IgD-negative memory B cell (primary cell): ENCODE data around the gene HSD3B7. TPM values are rescaled to one million over a fixed set of nuclear protein-coding genes. Genes with fewer than 3 reads are reported as not detected.
A peak's percentile ranks its signal among the peaks of the same experiment; 100 is the strongest.

Experiments
- H3K27ac Mint-ChIP-seq, 3 donors: one replicate each; pipeline ENCODE4 v1.8.0; 2020 to 2022; ENCODE audit warnings: mild to moderate bottlenecking in 3 of 3, mixed read lengths in 3 of 3, moderate library complexity in 1 of 3
- H3K27me3 Mint-ChIP-seq: one replicate; pipeline ENCODE4 v1.8.0; 2021; ENCODE audit warnings: mixed read lengths
- H3K36me3 Mint-ChIP-seq: one replicate; pipeline ENCODE4 v1.8.0; 2020; ENCODE audit warnings: mild to moderate bottlenecking, mixed read lengths
- H3K4me1 Mint-ChIP-seq, 3 donors: one replicate each; pipeline ENCODE4 v1.8.0; 2020 to 2022; ENCODE audit warnings: mixed read lengths in 3 of 3, mild to moderate bottlenecking in 1 of 3
- H3K4me3 Mint-ChIP-seq, 4 donors: one replicate each; pipeline ENCODE4 v1.8.0; 2020 to 2022; ENCODE audit warnings: mild to moderate bottlenecking in 4 of 4, mixed read lengths in 4 of 4, moderate library complexity in 3 of 4
- H3K9me3 Mint-ChIP-seq, 3 donors: one replicate each; pipeline ENCODE4 v1.8.0; 2020 to 2021; ENCODE audit warnings: mixed read lengths in 3 of 3, mild to moderate bottlenecking in 1 of 3
- polyA plus RNA-seq: library from polyadenylated mRNA; unstranded; fragments of 300-500 nt; fragmentation: Illumina TruSeq; gene quantifications from one replicate; pipeline ENCODE4 v1.2.3, GENCODE V29; 2021

The HSD3B7 gene
- polyA plus RNA-seq, 1 donor from 2014 or later: not detected

DNA sequence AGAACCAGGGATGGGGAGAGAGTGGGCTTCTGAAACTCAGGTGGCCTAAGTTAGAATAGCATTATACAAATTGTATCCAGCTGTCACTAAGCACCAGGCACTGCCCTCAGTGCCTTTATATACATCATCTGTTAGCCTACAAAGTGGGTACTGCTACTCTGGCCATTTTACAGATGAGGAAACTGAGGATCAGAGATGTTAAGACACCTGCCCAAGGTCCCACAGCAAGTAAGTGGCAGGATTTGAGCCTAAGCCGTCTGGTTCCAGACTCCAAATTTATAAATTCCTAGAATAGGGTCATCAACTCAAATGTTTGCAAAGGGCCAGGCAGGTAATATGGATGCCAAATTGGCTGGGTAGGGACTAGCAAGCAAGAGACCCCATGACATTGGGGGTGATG, 33.8 kb upstream of the HSD3B7 start:
- Mint-ChIP-seq H3K4me1 (peaks cover 14 to 16% (median 15%) of the 10 kb centered on the region in 3 donors), H3K27ac (peak overlapping the region in 1 of 3 donors; percentile 74), H3K27me3 (no peaks in the 10 kb centered on the region), H3K36me3 (peaks cover 2% of the 10 kb centered on the region), H3K4me3 (peak overlapping the region in 1 of 4 donors; percentile 99), H3K9me3 (no peaks in the 10 kb centered on the region)

- Mint-ChIP-seq H3K27me3 (no peaks in the 10 kb centered on the region), H3K4me1 (peaks cover 14 to 16% (median 15%) of the 10 kb centered on the region in 3 donors), H3K9me3 (no peaks in the 10 kb centered on the region), H3K36me3 (no peaks in the 10 kb centered on the region), H3K27ac (peak overlapping the region in 1 of 3 donors; percentile 74), H3K4me3 (peak overlapping the region in 2 of 4 donors; percentile 53 to 99)
These were observed 33.3 kb upstream of the HSD3B7 start for GRCh38 chr16:30951750-30952149.

- H3K27me3 Mint-ChIP-seq: no peaks in the 10 kb centered on the region
- H3K4me1 Mint-ChIP-seq: peaks cover 15 to 21% (median 19%) of the 10 kb centered on the region in 3 donors
- H3K27ac Mint-ChIP-seq: peak overlapping the region in 2 of 3 donors; percentile 8 to 100
These were observed 31.9 kb upstream of the HSD3B7 start for GRCh38 chr16:30953111-30953510.

GRCh38 chr16:30953511-30954124, 31.4 kb upstream of the HSD3B7 start:
- Mint-ChIP-seq H3K27ac (peak overlapping the region in 2 of 3 donors; percentile 8 to 100), H3K27me3 (no peaks in the 10 kb centered on the region), H3K9me3 (no peaks in the 10 kb centered on the region), H3K4me1 (peaks cover 18 to 21% (median 18%) of the 10 kb centered on the region in 3 donors), H3K4me3 (peak overlapping the region in 1 of 4 donors; percentile 95), H3K36me3 (no peaks in the 10 kb centered on the region)

More at GRCh38 chr16:30953111-30953510, 31.9 kb upstream of the HSD3B7 start:
- Mint-ChIP-seq H3K9me3 (no peaks in the 10 kb centered on the region), H3K4me3 (peak overlapping the region in 1 of 4 donors; percentile 95), H3K36me3 (no peaks in the 10 kb centered on the region)

DNA sequence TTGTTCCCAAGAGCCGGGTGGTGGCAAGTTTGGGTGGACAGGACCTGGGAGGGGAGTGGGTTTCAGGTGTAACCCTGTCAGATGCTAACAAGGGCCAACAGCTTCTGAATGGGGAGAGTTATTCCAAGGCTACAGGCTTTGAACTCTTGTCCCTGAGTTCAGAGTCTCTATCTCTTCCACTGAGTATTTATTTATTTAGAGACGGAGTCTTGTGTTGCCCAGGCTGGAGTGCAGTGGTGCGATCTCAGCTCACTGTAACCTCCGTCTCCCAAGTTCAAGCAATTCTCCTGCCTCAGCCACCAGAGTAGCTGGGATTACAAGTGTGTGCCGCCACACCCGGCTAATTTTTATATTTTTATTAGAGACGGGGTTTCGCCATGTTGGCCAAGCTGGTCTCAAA, 30.0 kb upstream of the HSD3B7 start:
- peak overlapping the region in 2 of 3 donors; percentile 59 to 100 for H3K27ac Mint-ChIP-seq
- no peaks in the 10 kb centered on the region for H3K27me3 Mint-ChIP-seq
- no peaks in the 10 kb centered on the region for H3K9me3 Mint-ChIP-seq
- H3K36me3 Mint-ChIP-seq: peaks cover 2% of the 10 kb centered on the region
- peaks cover 24 to 26% (median 25%) of the 10 kb centered on the region in 3 donors for H3K4me1 Mint-ChIP-seq
- H3K4me3 Mint-ChIP-seq: peak overlapping the region in 1 of 4 donors; percentile 62

- H3K27me3 Mint-ChIP-seq: no peaks in the 10 kb centered on the region
- H3K36me3 Mint-ChIP-seq: peaks cover 2% of the 10 kb centered on the region
- peak overlapping the region; percentile 95 to 99 (median 98) for H3K4me3 Mint-ChIP-seq
- no peaks in the 10 kb centered on the region for H3K9me3 Mint-ChIP-seq
- peak overlapping the region; percentile 99 to 100 (median 99) for H3K27ac Mint-ChIP-seq
- peaks cover 22 to 28% (median 23%) of the 10 kb centered on the region in 3 donors for H3K4me1 Mint-ChIP-seq
These were observed 28.2 kb upstream of the HSD3B7 start for GRCh38 chr16:30956601-30957455.

- Mint-ChIP-seq H3K9me3 (no peaks in the 10 kb centered on the region), H3K4me3 (peak within 1 kb of the TSS; percentile 95 to 99 (median 98)), H3K27me3 (no peaks in the 10 kb centered on the region), H3K36me3 (peaks cover 2% of the 10 kb centered on the region), H3K27ac (peak within 1 kb of the TSS; percentile 99 to 100 (median 99)), H3K4me1 (peaks cover 22 to 28% (median 23%) of the 10 kb centered on the region in 3 donors)
These were observed 27.4 kb upstream of the HSD3B7 start, which contains the start of gene SETD1A for GRCh38 chr16:30957456-30958174. TSS of gene SETD1A (plus strand) at chr16:30957754. CDS start at chr16:30958732, 978 bp downstream.

DNA sequence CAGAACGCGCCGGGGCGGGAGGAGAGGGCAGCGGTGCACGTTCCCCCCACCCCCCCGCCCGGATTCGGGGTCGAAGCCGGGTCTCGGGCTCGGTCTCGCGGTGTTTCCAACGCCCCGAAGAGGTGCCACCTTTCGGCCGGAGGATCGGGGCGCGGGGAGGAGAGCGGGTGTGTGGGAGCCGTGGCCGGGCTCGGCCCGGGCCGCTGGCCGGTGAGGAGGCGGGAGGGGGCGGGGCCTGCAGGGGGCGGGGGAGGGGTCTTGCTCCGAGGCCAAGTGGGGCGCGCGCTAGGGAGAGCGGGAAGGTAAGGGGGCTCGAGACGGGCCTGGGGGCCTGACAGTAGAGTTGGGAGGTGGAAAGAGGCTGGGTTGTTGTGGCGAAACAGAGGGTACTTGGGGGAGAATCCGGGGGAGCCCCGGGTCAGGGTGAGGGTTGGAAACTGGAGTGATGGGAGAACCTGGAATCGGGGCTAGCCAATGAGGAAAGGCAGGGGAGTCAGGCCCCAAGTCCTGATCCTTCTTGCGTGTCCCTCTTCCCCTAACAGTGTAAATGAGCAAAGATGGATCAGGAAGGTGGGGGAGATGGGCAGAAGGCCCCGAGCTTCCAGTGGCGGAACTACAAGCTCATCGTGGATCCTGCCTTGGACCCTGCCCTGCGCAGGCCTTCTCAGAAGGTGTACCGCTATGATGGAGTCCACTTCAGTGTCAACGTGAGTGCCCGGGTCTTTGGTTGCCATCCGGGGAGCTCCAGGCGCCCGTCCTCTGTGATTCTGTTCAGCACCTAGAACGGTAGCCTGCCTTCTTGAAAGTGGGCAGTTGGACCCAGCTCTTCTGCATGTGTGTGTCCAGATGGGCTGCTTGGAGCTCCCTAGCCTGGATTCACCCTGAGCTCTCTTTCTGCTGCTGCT, 26.6 kb upstream of the HSD3B7 start:
- H3K4me3 Mint-ChIP-seq: peak overlapping the region; percentile 85 to 96 (median 94)
- H3K36me3 Mint-ChIP-seq: peaks cover 2% of the 10 kb centered on the region
- H3K4me1 Mint-ChIP-seq: peaks cover 22 to 32% (median 23%) of the 10 kb centered on the region in 3 donors
- H3K27me3 Mint-ChIP-seq: no peaks in the 10 kb centered on the region
- no peaks in the 10 kb centered on the region for H3K9me3 Mint-ChIP-seq
- H3K27ac Mint-ChIP-seq: peak overlapping the region; percentile 86 to 97 (median 88)

DNA sequence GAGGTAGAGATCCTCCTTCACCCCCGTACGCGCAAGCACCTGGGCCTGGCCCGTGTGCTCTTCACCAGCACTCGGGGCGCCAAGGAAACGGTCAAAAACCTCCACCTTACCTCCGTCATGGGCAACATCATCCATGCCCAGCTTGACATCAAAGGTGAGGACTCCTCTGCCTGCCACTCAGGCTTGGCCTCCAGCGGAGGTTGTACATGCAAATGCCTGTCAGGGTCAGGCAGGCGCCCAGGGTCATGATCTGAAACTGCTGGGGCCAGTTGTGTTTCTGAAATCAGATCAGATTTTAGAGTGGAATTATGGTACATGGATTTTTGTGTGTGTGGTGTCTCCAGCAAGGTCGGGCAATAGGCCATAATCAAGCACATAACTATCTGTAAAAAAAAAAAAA, 23.6 kb upstream of the HSD3B7 start:
- Mint-ChIP-seq H3K27ac (peak overlapping the region in 1 of 3 donors; percentile 97), H3K4me3 (peak overlapping the region in 1 of 4 donors; percentile 62), H3K9me3 (no peaks in the 10 kb centered on the region), H3K4me1 (peaks cover 18 to 27% (median 20%) of the 10 kb centered on the region in 3 donors), H3K27me3 (no peaks in the 10 kb centered on the region), H3K36me3 (peaks cover 4% of the 10 kb centered on the region)

DNA sequence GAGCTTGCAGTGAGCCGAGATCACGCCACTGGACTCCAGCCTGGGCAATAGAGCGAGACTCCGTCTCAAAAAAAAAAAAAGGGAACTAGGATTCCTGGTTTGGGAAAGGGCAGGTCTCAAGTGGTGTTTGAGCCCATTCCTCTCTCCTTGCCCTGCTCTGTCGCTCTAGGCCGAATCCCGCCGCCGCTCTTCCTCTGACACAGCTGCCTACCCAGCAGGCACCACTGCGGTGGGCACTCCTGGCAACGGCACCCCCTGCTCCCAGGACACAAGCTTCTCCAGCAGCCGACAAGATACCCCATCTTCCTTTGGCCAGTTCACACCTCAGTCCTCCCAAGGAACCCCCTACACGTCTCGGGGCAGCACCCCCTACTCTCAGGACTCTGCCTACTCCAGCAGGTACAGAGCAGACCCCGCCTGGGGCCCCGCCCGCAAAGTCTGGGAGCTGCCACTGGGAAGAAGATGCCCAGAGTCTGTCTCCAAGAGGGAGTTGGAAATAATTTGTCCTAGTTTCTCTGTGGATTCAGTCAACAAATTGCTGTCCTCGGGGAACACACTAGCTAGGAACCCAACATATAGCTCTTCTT, 21.0 kb upstream of the HSD3B7 start:
- Mint-ChIP-seq H3K4me1 (peaks cover 12 to 19% (median 16%) of the 10 kb centered on the region in 3 donors), H3K27ac (peak overlapping the region in 2 of 3 donors; percentile 39 to 46), H3K36me3 (peaks cover 11% of the 10 kb centered on the region), H3K4me3 (no peak overlapping the region), H3K27me3 (no peaks in the 10 kb centered on the region), H3K9me3 (no peaks in the 10 kb centered on the region)

DNA sequence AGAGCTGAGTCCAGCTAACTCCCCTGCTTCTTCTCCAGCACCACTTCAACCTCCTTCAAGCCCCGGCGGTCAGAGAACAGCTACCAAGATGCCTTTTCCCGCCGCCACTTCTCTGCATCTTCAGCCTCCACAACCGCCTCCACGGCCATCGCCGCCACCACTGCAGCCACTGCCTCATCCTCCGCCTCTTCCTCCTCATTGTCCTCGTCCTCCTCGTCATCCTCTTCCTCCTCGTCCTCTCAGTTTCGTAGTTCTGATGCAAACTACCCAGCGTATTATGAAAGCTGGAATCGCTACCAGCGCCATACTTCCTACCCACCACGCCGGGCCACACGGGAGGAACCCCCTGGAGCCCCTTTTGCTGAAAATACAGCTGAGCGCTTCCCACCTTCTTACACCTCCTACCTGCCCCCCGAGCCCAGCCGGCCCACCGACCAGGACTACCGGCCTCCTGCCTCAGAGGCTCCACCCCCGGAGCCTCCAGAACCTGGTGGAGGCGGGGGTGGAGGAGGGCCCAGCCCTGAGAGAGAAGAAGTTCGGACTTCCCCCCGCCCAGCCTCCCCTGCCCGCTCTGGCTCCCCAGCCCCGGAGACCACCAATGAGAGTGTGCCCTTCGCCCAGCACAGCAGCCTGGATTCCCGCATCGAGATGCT, 20.3 kb upstream of the HSD3B7 start:
- no peak overlapping the region for H3K4me3 Mint-ChIP-seq
- H3K9me3 Mint-ChIP-seq: no peaks in the 10 kb centered on the region
- H3K27ac Mint-ChIP-seq: peak overlapping the region in 1 of 3 donors; percentile 46
- H3K36me3 Mint-ChIP-seq: peaks cover 11% of the 10 kb centered on the region
- H3K4me1 Mint-ChIP-seq: peaks cover 9 to 13% (median 9%) of the 10 kb centered on the region in 3 donors
- H3K27me3 Mint-ChIP-seq: no peaks in the 10 kb centered on the region

DNA sequence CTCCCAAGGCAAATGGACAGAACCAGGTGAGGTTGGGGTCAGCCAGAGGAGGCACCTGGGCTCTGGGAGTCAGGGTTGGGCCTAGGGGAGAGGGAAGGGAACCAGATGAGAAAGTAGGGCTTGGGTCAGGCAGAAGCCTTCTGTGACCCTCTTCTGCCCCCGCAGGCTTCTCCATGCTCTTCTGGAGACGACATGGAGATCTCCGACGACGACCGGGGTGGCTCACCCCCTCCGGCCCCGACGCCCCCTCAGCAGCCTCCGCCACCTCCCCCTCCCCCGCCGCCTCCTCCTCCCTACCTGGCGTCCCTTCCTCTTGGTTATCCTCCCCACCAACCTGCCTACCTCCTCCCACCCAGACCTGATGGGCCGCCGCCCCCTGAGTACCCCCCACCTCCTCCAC, 19.6 kb upstream of the HSD3B7 start:
- no peaks in the 10 kb centered on the region for H3K9me3 Mint-ChIP-seq
- peaks cover 9% of the 10 kb centered on the region for H3K36me3 Mint-ChIP-seq
- H3K27me3 Mint-ChIP-seq: no peaks in the 10 kb centered on the region
- H3K4me1 Mint-ChIP-seq: peaks cover 2 to 5% (median 3%) of the 10 kb centered on the region in 3 donors
- H3K27ac Mint-ChIP-seq: no peak overlapping the region
- no peak overlapping the region for H3K4me3 Mint-ChIP-seq

DNA sequence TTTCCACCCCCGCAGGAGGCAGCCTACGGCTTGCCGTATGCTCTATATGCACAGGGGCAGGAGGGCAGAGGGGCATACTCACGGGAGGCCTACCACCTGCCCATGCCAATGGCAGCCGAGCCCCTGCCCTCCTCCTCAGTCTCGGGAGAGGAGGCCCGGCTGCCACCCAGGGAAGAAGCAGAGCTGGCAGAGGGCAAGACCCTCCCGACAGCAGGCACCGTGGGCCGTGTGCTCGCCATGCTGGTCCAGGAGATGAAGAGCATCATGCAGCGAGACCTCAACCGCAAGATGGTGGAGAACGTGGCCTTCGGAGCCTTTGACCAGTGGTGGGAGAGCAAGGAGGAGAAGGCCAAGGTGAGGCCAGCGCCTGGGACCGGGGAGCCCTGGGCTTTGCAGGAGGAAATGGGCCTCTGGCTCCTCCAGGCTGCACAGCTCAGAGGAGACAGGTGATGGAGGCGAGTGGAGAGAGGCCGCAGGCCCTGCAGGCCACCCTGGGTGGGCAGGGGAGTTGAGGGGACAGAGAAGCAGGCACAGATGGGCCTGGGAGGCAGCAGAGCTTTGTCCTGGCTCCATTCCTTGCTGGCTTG, 18.9 kb upstream of the HSD3B7 start:
- Mint-ChIP-seq H3K9me3 (no peaks in the 10 kb centered on the region), H3K27ac (peak overlapping the region in 1 of 3 donors; percentile 71)

More for the DNA sequence above, 18.9 kb upstream of the HSD3B7 start:
- Mint-ChIP-seq H3K4me1 (peaks cover 2 to 5% (median 2%) of the 10 kb centered on the region in 3 donors), H3K36me3 (peaks cover 10% of the 10 kb centered on the region), H3K4me3 (no peak overlapping the region), H3K27me3 (no peaks in the 10 kb centered on the region)
